K562 (cell line): ENCODE measurements around the gene DDX23. TPM values are rescaled to one million over a fixed set of nuclear protein-coding genes. Genes with fewer than 3 reads are reported as not detected.

Source experiments
- ATAC-seq: fragments of 200-7000 bp; cut with Tn5 transposase; 3 replicates; pipeline ENCODE4 v1.9.1; 2020; ENCODE audit warnings: moderate library complexity
- BruUV-seq: library from RNA; stranded (reverse); fragments of 400-500 nt; replicated peaks from 2 replicates; lab custom pipeline; 2021; lab: Mats Ljungman, UMichigan
- CTCF ChIA-PET: fragments of 300-600 bp; formaldehyde crosslinking; extraction: SDS; loops from one replicate; lab custom pipeline; 2021; ENCODE audit warnings: low intra/inter-chr PET ratio; lab: Yijun Ruan, JAX
- POLR2A ChIA-PET: fragments of 300-600, 350-650 bp; sonication (Branson Sonifier 250); formaldehyde crosslinking; extraction: SDS; loops from one replicate; lab custom pipeline; 2021; ENCODE audit warnings: antibody characterized with exemption, inconsistent platforms; lab: Yijun Ruan, JAX
- DNase-seq, 4 experiments: peaks; one replicate each; pipeline versions ENCODE4 v3.0.0 to v3.0.0-alpha.2; 2011 to 2018; ENCODE audit warnings: low spot score in 3 of 4, mixed read lengths in 3 of 4; ENCODE audit errors: extremely low read depth in 1 of 4
- FAIRE-seq: peaks from 2 replicates; lab custom pipeline; 2011; peaks lifted over from hg19 to GRCh38; lab: Jason Lieb, UNC
- H2AFZ ChIP-seq: 2 replicates; pipeline ENCODE4 v1.6.0; 2011; ENCODE audit warnings: low read depth, low read length, control low read depth, inconsistent platforms
- H3K27ac ChIP-seq: fragments of 200-600 bp; 3 replicates; pipeline ENCODE4 v1.8.0; 2011; ENCODE audit warnings: low read depth, mild to moderate bottlenecking, control low read depth, inconsistent platforms, low read length, moderate library complexity, mixed read lengths; ENCODE audit errors: extremely low read depth
- H3K27me3 ChIP-seq, 2 experiments: fragments of 300-600 bp in 1 of 2; 2 replicates in 1 of 2; 3 replicates in 1 of 2; pipeline versions ENCODE4 v1.6.0 to v1.8.0; 2011; ENCODE audit warnings: inconsistent platforms in 2 of 2, low read length in 2 of 2, mild to moderate bottlenecking in 1 of 2, mixed read lengths in 1 of 2, moderate library complexity in 1 of 2; ENCODE audit not compliant: control insufficient read depth in 2 of 2, insufficient read depth in 2 of 2
- H3K36me3 ChIP-seq: fragments of 300-600 bp; 3 replicates; pipeline ENCODE4 v1.8.0; 2011; ENCODE audit warnings: mild to moderate bottlenecking, low read length, inconsistent platforms; ENCODE audit not compliant: control insufficient read depth, insufficient read depth
- H3K4me1 ChIP-seq, 2 experiments: fragments of 200-600 bp in 1 of 2; replicated peaks in 1 of 2; 2 replicates in 1 of 2; 3 replicates in 1 of 2; pipeline versions ENCODE4 v1.5.1 to v1.8.0; 2011; ENCODE audit warnings: inconsistent platforms in 2 of 2, low read length in 2 of 2, mild to moderate bottlenecking in 1 of 2, mixed read lengths in 1 of 2, moderate library complexity in 1 of 2; ENCODE audit not compliant: control insufficient read depth in 2 of 2, insufficient read depth in 2 of 2
- H3K4me2 ChIP-seq: 2 replicates; pipeline ENCODE4 v1.6.1; 2011; ENCODE audit warnings: low read length, control low read depth, inconsistent platforms, mixed read lengths; ENCODE audit not compliant: insufficient read depth
- H3K4me3 ChIP-seq: fragments of 200-600 bp; sonication (generic), shearing (Covaris generic); 2 replicates; pipeline ENCODE4 v1.5.1; 2016; ENCODE audit warnings: control low read depth, inconsistent platforms
- H3K79me2 ChIP-seq: fragments of 200-600 bp; 3 replicates; pipeline ENCODE4 v1.8.0; 2011; ENCODE audit warnings: low read length, inconsistent platforms; ENCODE audit not compliant: control insufficient read depth, insufficient read depth
- H3K9ac ChIP-seq, 2 experiments: 2 replicates each; pipeline versions ENCODE4 v1.6.0 to v1.6.1; 2011; ENCODE audit warnings: low read depth in 2 of 2, low read length in 2 of 2, control low read depth in 1 of 2, inconsistent platforms in 1 of 2, mild to moderate bottlenecking in 1 of 2, mixed read lengths in 1 of 2; ENCODE audit not compliant: insufficient read depth in 1 of 2
- H3K9me1 ChIP-seq: one replicate; pipeline ENCODE4 v1.6.0; 2011; ENCODE audit warnings: inconsistent platforms, mild to moderate bottlenecking, low read length, moderate library complexity; ENCODE audit not compliant: control insufficient read depth, insufficient read depth
- H3K9me3 ChIP-seq: replicated peaks from 2 replicates; pipeline ENCODE4 v1.5.1; 2011; ENCODE audit warnings: low read depth, low read length, inconsistent platforms; ENCODE audit not compliant: control insufficient read depth, insufficient read depth
- H4K20me1 ChIP-seq: replicated peaks from 2 replicates; pipeline ENCODE4 v1.6.1; 2011; ENCODE audit warnings: low read length, inconsistent platforms, mixed read lengths; ENCODE audit not compliant: control insufficient read depth, insufficient read depth
- ATF7 ChIP-seq: fragments of 450-650 bp; IDR thresholded peaks from 2 replicates; pipeline ENCODE4 v1.7.1; 2014; ENCODE audit warnings: mild to moderate bottlenecking, moderate library complexity
- ERF ChIP-seq: fragments of 450-650 bp; formaldehyde crosslinking; IDR thresholded peaks from 2 replicates; pipeline ENCODE4 v1.4.0; 2020; ENCODE audit warnings: mild to moderate bottlenecking, mixed read lengths
- FOXK2 ChIP-seq, 2 experiments: fragments of 450-650 bp; IDR thresholded peaks in 1 of 2; conservative IDR thresholded peaks in 1 of 2; 2 replicates each; pipeline ENCODE4 v1.6.1; 2016; ENCODE audit warnings: low read depth in 2 of 2, mild to moderate bottlenecking in 1 of 2
- HNRNPUL1 ChIP-seq: fragments of 200-400 bp; formaldehyde crosslinking; IDR thresholded peaks from 2 replicates; pipeline ENCODE4 v1.6.1; 2017; ENCODE audit warnings: low read length
- KAT2B ChIP-seq: IDR thresholded peaks from one replicate; pipeline ENCODE4 v1.6.1; 2012; ENCODE audit warnings: low read depth, mild to moderate bottlenecking, control low read depth, inconsistent platforms, low read length, moderate library complexity
- MECOM ChIP-seq: fragments of 250-450 bp; sonication (Bioruptor Pico); IDR thresholded peaks from 2 replicates; pipeline ENCODE4 v1.8.0; 2022; ENCODE audit warnings: inconsistent platforms
- MYC ChIP-seq, 2 experiments: fragments of 250-450 bp in 1 of 2; sonication (Bioruptor Pico) in 1 of 2; IDR thresholded peaks; 2 replicates each; pipeline versions ENCODE4 v1.5.1 to v1.6.1; 2012 to 2021; ENCODE audit warnings: low read depth in 2 of 2, borderline replicate concordance in 1 of 2, improper control_type of control experiment in 1 of 2, low read length in 1 of 2, mild to moderate bottlenecking in 1 of 2, moderate library complexity in 1 of 2
- NR1H2 ChIP-seq: sonication (generic); formaldehyde crosslinking; IDR thresholded peaks from 2 replicates; pipeline ENCODE4 v1.4.0; 2020; ENCODE audit warnings: mild to moderate bottlenecking, missing genetic modification reagents
- PCBP1 ChIP-seq: fragments of 200-400 bp; formaldehyde crosslinking; IDR thresholded peaks from 2 replicates; pipeline ENCODE4 v1.6.1; 2018; ENCODE audit warnings: mild to moderate bottlenecking, low read depth, low read length; ENCODE audit not compliant: poor library complexity, severe bottlenecking
- PTRF ChIP-seq: fragments of 450-650 bp; IDR thresholded peaks from 2 replicates; pipeline ENCODE4 v1.6.1; 2016; ENCODE audit warnings: mild to moderate bottlenecking, missing genetic modification characterization, missing compliant biosample characterization
- RBM14 ChIP-seq: fragments of 200-400 bp; formaldehyde crosslinking; IDR thresholded peaks from 2 replicates; pipeline ENCODE4 v1.6.1; 2018; ENCODE audit warnings: low read depth, mild to moderate bottlenecking, low read length, moderate library complexity, borderline replicate concordance; ENCODE audit not compliant: insufficient read depth
- SRSF9 ChIP-seq: fragments of 200-400 bp; formaldehyde crosslinking; IDR thresholded peaks from 2 replicates; pipeline ENCODE4 v1.6.1; 2017; ENCODE audit warnings: low read depth, low read length, borderline replicate concordance
- ZBTB7A ChIP-seq: IDR thresholded peaks from 2 replicates; pipeline ENCODE4 v1.6.1; 2011; ENCODE audit warnings: low read depth, mild to moderate bottlenecking, low read length, moderate library complexity, borderline replicate concordance; ENCODE audit not compliant: control insufficient read depth
- ZBTB9 ChIP-seq: fragments of 450-650 bp; formaldehyde crosslinking; IDR thresholded peaks from 2 replicates; pipeline ENCODE4 v1.4.0; 2020; ENCODE audit warnings: mild to moderate bottlenecking, moderate library complexity
- ZNF165 ChIP-seq: fragments of 250-450 bp; sonication (Bioruptor Pico); IDR thresholded peaks from 2 replicates; pipeline ENCODE4 v1.4.0; 2020; ENCODE audit warnings: borderline replicate concordance
- WGBS: fragments of 100-300 bp; shearing (Covaris generic); methylation state at CpG from one replicate; pipeline ENCODE4 v1.1.6; 2016; ENCODE audit warnings: low coverage, mixed read lengths; ENCODE audit not compliant: insufficient coverage; ENCODE audit errors: missing lambda C conversion rate; 5-methylcytosine and 5-hydroxymethylcytosine counted together
- in situ Hi-C: fragments of 300-500 bp; cut with MboI; formaldehyde crosslinking; loops from 4 replicates; pipeline ENCODE4 v1.15.0; 2018; ENCODE audit warnings: inconsistent platforms, mixed read lengths
- intact Hi-C: fragments of 100-400 bp; cut with micrococcal nuclease; formaldehyde crosslinking; loops from 2 replicates; pipeline ENCODE4 v1.14.2; 2022
- polyA plus RNA-seq, 8 experiments: library from polyadenylated mRNA; depleted of rRNA in 4 of 8; stranded (reverse) in 5 of 8; unstranded in 3 of 8; fragments of >200 nt; fragmentation: Nextera tagmentation in 2 of 8; fragmentation: Illumina TruSeq in 1 of 8; extraction: Ambion mirVana in 2 of 8; extraction: Trizol in 1 of 8; gene quantifications; 2 replicates each; pipeline versions ENCODE4 v1.2.1 to v1.2.3, GENCODE V29; 2011 to 2014; ENCODE audit warnings: inconsistent platforms in 1 of 8, missing spikeins in 1 of 8
- total RNA-seq, 7 experiments: library from RNA; depleted of rRNA in 6 of 7; stranded (reverse); fragments of >200 nt in 6 of 7; fragmentation: Illumina TruSeq in 2 of 7; extraction: Trizol in 2 of 7; gene quantifications; 2 replicates each; pipeline versions ENCODE4 v1.2.1 to v1.2.3, GENCODE V29; 2011 to 2021; ENCODE audit warnings: low replicate concordance in 1 of 7
- TF ChIP-seq, protein P1 (sequence below): sonication (generic); formaldehyde crosslinking; IDR thresholded peaks from 2 replicates; pipeline ENCODE4 v1.5.0; 2020; ENCODE audit warnings: missing genetic modification reagents

DDX23 gene
- total and polyA plus RNA-seq, 9 of the 15 experiments (the other 6 are each of a cell fraction or from before 2014, with no cell fraction given): 32.4 to 138 (median 104) TPM

- Histone ChIP-seq H3K27ac (no peak overlapping the region), H3K36me3 (no peaks in the 10 kb centered on the region), H3K9me1 (no peaks in the 10 kb centered on the region), H4K20me1 (no peaks in the 10 kb centered on the region), H3K4me1 (peaks cover 5 to 8% of the 10 kb centered on the region in 2 experiments; a peak in 3 of 5 replicates), H3K79me2 (no peaks in the 10 kb centered on the region), H3K4me3 (no peak overlapping the region), H3K9ac (no peak overlapping the region), H2AFZ (no peak overlapping the region), H3K9me3 (no peaks in the 10 kb centered on the region), H3K27me3 (peaks cover 3 to 4% of the 10 kb centered on the region in 2 experiments; a peak in 1 of 5 replicates)
- POLR2A ChIA-PET: interaction anchor here (0.6 to 1.2 kb wide), 2 partner anchors 27 to 99 kb away, joined by 3 to 6 read pairs; partner anchors contain the start of gene DDX23
- no peak for DNase-seq
- no peak for ATAC-seq
- CTCF ChIA-PET: interaction anchor here (0.6 kb wide), 1 partner anchor 23 kb away, joined by 3 read pairs; no protein-coding TSS in a partner anchor
- in situ Hi-C loops: no loop called here
- no peak for TF ChIP-seq ZBTB7A
- no peak for TF ChIP-seq FOXK2 (conservative IDR thresholded peaks at IDR 0.05 in 1 of 2, IDR thresholded peaks at IDR 0.05 in 1 of 2; ENCODE audit: low read depth in 2 of 2)
- TF ChIP-seq PTRF: no peak
- no peak for TF ChIP-seq KAT2B
- no peak for TF ChIP-seq ATF7
- TF ChIP-seq ERF (CRISPR knock-in tag): no peak
- no peak for TF ChIP-seq MECOM (CRISPR knock-in tag)
- TF ChIP-seq MYC (IDR thresholded peaks at IDR 0.05; ENCODE audit: low read depth, low read length): no peak
- no peak for TF ChIP-seq MYC (CRISPR knock-in tag; IDR thresholded peaks at IDR 0.05; ENCODE audit: borderline replicate concordance, low read depth)
- TF ChIP-seq ZNF165 (CRISPR knock-in tag): no peak
- TF ChIP-seq SRSF9: no peak
- TF ChIP-seq RBM14: no peak
- TF ChIP-seq ZBTB9: no peak
- TF ChIP-seq NR1H2 (CRISPR knock-in tag): no peak
- no peak for TF ChIP-seq HNRNPUL1
- TF ChIP-seq, protein P1, sequence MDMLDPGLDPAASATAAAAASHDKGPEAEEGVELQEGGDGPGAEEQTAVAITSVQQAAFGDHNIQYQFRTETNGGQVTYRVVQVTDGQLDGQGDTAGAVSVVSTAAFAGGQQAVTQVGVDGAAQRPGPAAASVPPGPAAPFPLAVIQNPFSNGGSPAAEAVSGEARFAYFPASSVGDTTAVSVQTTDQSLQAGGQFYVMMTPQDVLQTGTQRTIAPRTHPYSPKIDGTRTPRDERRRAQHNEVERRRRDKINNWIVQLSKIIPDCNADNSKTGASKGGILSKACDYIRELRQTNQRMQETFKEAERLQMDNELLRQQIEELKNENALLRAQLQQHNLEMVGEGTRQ (CRISPR knock-in tag): no peak
- TF ChIP-seq PCBP1: no peak
- TF ChIP-seq, all 486 proteins: peak for 0
- intact Hi-C loops: no loop called here
- FAIRE-seq: no peak
- 44% methylated on average over 2 of the region's 2 CpGs for WGBS
- H3K4me2 ChIP-seq: no peak overlapping the region
- BruUV-seq: no TSS peak
Measured at GRCh38 chr12:48878548-48878947, 26.6 kb upstream of the DDX23 start.
